Measurements from ENCODE around the gene PLA2G4F. TPM values are rescaled to one million over a fixed set of nuclear protein-coding genes. Genes with fewer than 3 reads are reported as not detected.

Gene PLA2G4F
- total RNA-seq, 2 experiments from 2014 or later: not detected

- ChIA-PET POLR2A (no interaction called here), CTCF (ENCODE audit: unreplicated experiment) (no interaction called here)
- H2AFZ ChIP-seq (ENCODE audit: low read length): no peak overlapping the region
- no peak overlapping the region for H3K4me3 ChIP-seq (ENCODE audit: low read depth, low read length, poor library complexity, severe bottlenecking)
- intact Hi-C loops (cut with micrococcal nuclease; ENCODE audit: unreplicated experiment): no loop called here
- no peaks in the 10 kb centered on the region for H4K20me1 ChIP-seq (ENCODE audit: insufficient read depth, low read length)
- no peaks in the 10 kb centered on the region for H3K9me2 ChIP-seq (ENCODE audit: insufficient read depth, low read length)
- no peaks in the 10 kb centered on the region for H3K9me3 ChIP-seq (ENCODE audit: low read length)
- H3K4me1 ChIP-seq (ENCODE audit: insufficient read depth, low read length, poor library complexity, severe bottlenecking): peaks cover 3% of the 10 kb centered on the region
- no TSS peak for BruUV-seq (replicated peaks)
- DNase-seq (ENCODE audit: low spot score): no peak
- no peaks in the 10 kb centered on the region for H3K36me3 ChIP-seq (ENCODE audit: insufficient read depth, low read length)
- H3K27ac ChIP-seq (ENCODE audit: low read depth, low read length, poor library complexity, severe bottlenecking): no peak overlapping the region
- no peak overlapping the region for H3K4me2 ChIP-seq (ENCODE audit: low read length)
- no peaks in the 10 kb centered on the region for H3K79me2 ChIP-seq (ENCODE audit: insufficient read depth, low read depth, low read length)
- TF ChIP-seq EZH2phosphoT487 (IDR thresholded peaks at IDR 0.05; ENCODE audit: borderline replicate concordance, low read depth, low read length) (no peak), CTCF (conservative IDR thresholded peaks at IDR 0.05; ENCODE audit: low read length) (no peak)
These were observed 65.7 kb downstream of the PLA2G4F start for GRCh38 chr15:42090781-42091180.

- DNase-seq (ENCODE audit: low spot score): no peak
- no peaks in the 10 kb centered on the region for H4K20me1 ChIP-seq (ENCODE audit: insufficient read depth, low read length)
- no peak overlapping the region for H3K4me3 ChIP-seq (ENCODE audit: low read depth, low read length, poor library complexity, severe bottlenecking)
- intact Hi-C loops (cut with micrococcal nuclease; ENCODE audit: unreplicated experiment): no loop called here
- no peaks in the 10 kb centered on the region for H3K9me3 ChIP-seq (ENCODE audit: low read length)
- H3K4me1 ChIP-seq (ENCODE audit: insufficient read depth, low read length, poor library complexity, severe bottlenecking): peaks cover 3% of the 10 kb centered on the region
- H3K79me2 ChIP-seq (ENCODE audit: insufficient read depth, low read depth, low read length): no peaks in the 10 kb centered on the region
- ChIA-PET POLR2A (no interaction called here), CTCF (ENCODE audit: unreplicated experiment) (no interaction called here)
- H3K9me2 ChIP-seq (ENCODE audit: insufficient read depth, low read length): no peaks in the 10 kb centered on the region
- no peak overlapping the region for H2AFZ ChIP-seq (ENCODE audit: low read length)
- H3K36me3 ChIP-seq (ENCODE audit: insufficient read depth, low read length): no peaks in the 10 kb centered on the region
- no peak overlapping the region for H3K27ac ChIP-seq (ENCODE audit: low read depth, low read length, poor library complexity, severe bottlenecking)
- H3K4me2 ChIP-seq (ENCODE audit: low read length): no peak overlapping the region
- BruUV-seq (replicated peaks): no TSS peak
- no peak for TF ChIP-seq CTCF (conservative IDR thresholded peaks at IDR 0.05; ENCODE audit: low read length)
- TF ChIP-seq EZH2phosphoT487 (IDR thresholded peaks at IDR 0.05; ENCODE audit: borderline replicate concordance, low read depth, low read length): no peak
These were observed 66.1 kb downstream of the PLA2G4F start for GRCh38 chr15:42090370-42090769.

- H3K9me2 ChIP-seq (ENCODE audit: insufficient read depth, low read length): no peaks in the 10 kb centered on the region
- CTCF ChIA-PET (ENCODE audit: unreplicated experiment): no interaction called here
- POLR2A ChIA-PET: no interaction called here
These were observed 66.5 kb downstream of the PLA2G4F start for GRCh38 chr15:42089942-42090341.

More at GRCh38 chr15:42089942-42090341, 66.5 kb downstream of the PLA2G4F start:
- Histone ChIP-seq H3K4me3 (ENCODE audit: low read depth, low read length, poor library complexity, severe bottlenecking) (no peak overlapping the region), H3K9me3 (ENCODE audit: low read length) (no peaks in the 10 kb centered on the region), H3K4me2 (ENCODE audit: low read length) (no peak overlapping the region), H3K36me3 (ENCODE audit: insufficient read depth, low read length) (no peaks in the 10 kb centered on the region), H2AFZ (ENCODE audit: low read length) (no peak overlapping the region), H3K27ac (ENCODE audit: low read depth, low read length, poor library complexity, severe bottlenecking) (no peak overlapping the region), H3K79me2 (ENCODE audit: insufficient read depth, low read depth, low read length) (no peaks in the 10 kb centered on the region), H3K4me1 (ENCODE audit: insufficient read depth, low read length, poor library complexity, severe bottlenecking) (peaks cover 3% of the 10 kb centered on the region), H4K20me1 (ENCODE audit: insufficient read depth, low read length) (no peaks in the 10 kb centered on the region)
- no peak for DNase-seq (ENCODE audit: low spot score)
- TF ChIP-seq EZH2phosphoT487 (IDR thresholded peaks at IDR 0.05; ENCODE audit: borderline replicate concordance, low read depth, low read length) (no peak), CTCF (conservative IDR thresholded peaks at IDR 0.05; ENCODE audit: low read length) (no peak)
- intact Hi-C loops (cut with micrococcal nuclease; ENCODE audit: unreplicated experiment): no loop called here
- BruUV-seq (replicated peaks): no TSS peak

Small RNA genes within 50 kb of the gene (microRNA-seq; reads per million reads assigned to microRNA genes)
- gene MIR627 (ENCODE audit: borderline replicate concordance): 152 reads per million, percentile 63 among the genes with 10 or more reads in this experiment

Small RNA genes within 50 kb of the gene (small RNA-seq; reads per million reads assigned to genes)
- gene MIR627: not detected

Other genes with a start within 250 kb of the PLA2G4F start
- 13.5 and 14.2 TPM in 2 replicates for gene EHD4, start 184.1 kb downstream of the PLA2G4F start, total RNA-seq (2014; rRNA removed; shearing (Covaris generic))
- gene EHD4, start 184.1 kb downstream of the PLA2G4F start, total RNA-seq (2022): 19.4 and 20.7 TPM in 2 replicates
- gene PLA2G4E, start 135.6 kb downstream of the PLA2G4F start, total RNA-seq (2014; rRNA removed; shearing (Covaris generic)): not detected in 2 replicates
- not detected in 2 replicates for gene PLA2G4E, start 135.6 kb downstream of the PLA2G4F start, total RNA-seq (2022)
- not detected in 2 replicates for gene PLA2G4D, start 62.1 kb downstream of the PLA2G4F start, total RNA-seq (2014; rRNA removed; shearing (Covaris generic))
- not detected in 2 replicates for gene PLA2G4D, start 62.1 kb downstream of the PLA2G4F start, total RNA-seq (2022)
- gene VPS39, start 51.7 kb upstream of the PLA2G4F start, total RNA-seq (2014; rRNA removed; shearing (Covaris generic)): 25.1 and 27.5 TPM in 2 replicates
- gene VPS39, start 51.7 kb upstream of the PLA2G4F start, total RNA-seq (2022): 56.1 and 60.5 TPM in 2 replicates
- gene GANC, start 116.6 kb upstream of the PLA2G4F start, total RNA-seq (2014; rRNA removed; shearing (Covaris generic)): 25.4 and 27.9 TPM in 2 replicates
- gene GANC, start 116.6 kb upstream of the PLA2G4F start, total RNA-seq (2022): 31.7 and 35.7 TPM in 2 replicates
- gene TMEM87A, start 116.8 kb upstream of the PLA2G4F start, total RNA-seq (2014; rRNA removed; shearing (Covaris generic)): 21.4 and 23.2 TPM in 2 replicates
- 23.6 and 24.5 TPM in 2 replicates for gene TMEM87A, start 116.8 kb upstream of the PLA2G4F start, total RNA-seq (2022)
- gene CAPN3, start 202.9 kb upstream of the PLA2G4F start, total RNA-seq (2014; rRNA removed; shearing (Covaris generic)): 0.98 and 1.6 TPM in 2 replicates
- 1.5 and 2.6 TPM in 2 replicates for gene CAPN3, start 202.9 kb upstream of the PLA2G4F start, total RNA-seq (2022)

All from OCI-LY7 (cell line).